HG02870 (cell line): Measurements from ENCODE around the gene SNTB2.
"Not testable (repeated sequence)": the region's sequence is repeated elsewhere in the genome, so short reads cannot be mapped to it uniquely, and the experiment has no call there.

Experiments used
- ATAC-seq: cut with Tn5 transposase; IDR thresholded peaks from one replicate; pipeline ENCODE4 v1.9.1; 2021; ENCODE audit warnings: mild to moderate bottlenecking, moderate library complexity; ENCODE audit not compliant: unreplicated experiment

Gene SNTB2

GRCh38 chr16:69233124-69233523 lies 46.2 kb downstream of the SNTB2 start:
- no peak for ATAC-seq

GRCh38 chr16:69234460-69234859 lies 47.5 kb downstream of the SNTB2 start:
- no peak for ATAC-seq

- ATAC-seq = no peak
Observed at GRCh38 chr16:69236319-69236718, 49.4 kb downstream of the SNTB2 start.

- no peak for ATAC-seq
Observed at GRCh38 chr16:69237296-69237695, 50.3 kb downstream of the SNTB2 start.

GRCh38 chr16:69239851-69240250 lies 52.9 kb downstream of the SNTB2 start:
- no peak for ATAC-seq

GRCh38 chr16:69240331-69240730 lies 53.4 kb downstream of the SNTB2 start:
- no peak for ATAC-seq

- no peak for ATAC-seq
Observed at GRCh38 chr16:69241926-69242325, 55.0 kb downstream of the SNTB2 start.

- no peak for ATAC-seq
Observed at GRCh38 chr16:69243479-69243878, 56.5 kb downstream of the SNTB2 start.

GRCh38 chr16:69244336-69244735 lies 57.4 kb downstream of the SNTB2 start:
- no peak for ATAC-seq

GRCh38 chr16:69250081-69250480 lies 63.1 kb downstream of the SNTB2 start:
- ATAC-seq = no peak

GRCh38 chr16:69253870-69254341 lies 66.9 kb downstream of the SNTB2 start:
- ATAC-seq = no peak

GRCh38 chr16:69259428-69259764 lies 72.4 kb downstream of the SNTB2 start:
- ATAC-seq = not testable (repeated sequence)

GRCh38 chr16:69260019-69260418 lies 73.1 kb downstream of the SNTB2 start:
- ATAC-seq = no peak

GRCh38 chr16:69260506-69260905 lies 73.5 kb downstream of the SNTB2 start:
- no peak for ATAC-seq

- no peak for ATAC-seq
Observed at GRCh38 chr16:69266334-69267063, 79.5 kb downstream of the SNTB2 start.

- no peak for ATAC-seq
Observed at GRCh38 chr16:69267633-69268032, 80.7 kb downstream of the SNTB2 start.

- ATAC-seq = no peak
Observed at GRCh38 chr16:69270395-69270794, 83.4 kb downstream of the SNTB2 start.

- ATAC-seq = no peak
Observed at GRCh38 chr16:69270831-69271230, 83.9 kb downstream of the SNTB2 start.

GRCh38 chr16:69273009-69273408 lies 86.0 kb downstream of the SNTB2 start:
- ATAC-seq = no peak

- ATAC-seq = no peak
Observed at GRCh38 chr16:69274699-69275235, 87.8 kb downstream of the SNTB2 start.

GRCh38 chr16:69276148-69277115 lies 89.5 kb downstream of the SNTB2 start:
- no peak for ATAC-seq

GRCh38 chr16:69277413-69277812 lies 90.4 kb downstream of the SNTB2 start:
- ATAC-seq = no peak
